ENCODE results near the gene SV2C.

DNA sequence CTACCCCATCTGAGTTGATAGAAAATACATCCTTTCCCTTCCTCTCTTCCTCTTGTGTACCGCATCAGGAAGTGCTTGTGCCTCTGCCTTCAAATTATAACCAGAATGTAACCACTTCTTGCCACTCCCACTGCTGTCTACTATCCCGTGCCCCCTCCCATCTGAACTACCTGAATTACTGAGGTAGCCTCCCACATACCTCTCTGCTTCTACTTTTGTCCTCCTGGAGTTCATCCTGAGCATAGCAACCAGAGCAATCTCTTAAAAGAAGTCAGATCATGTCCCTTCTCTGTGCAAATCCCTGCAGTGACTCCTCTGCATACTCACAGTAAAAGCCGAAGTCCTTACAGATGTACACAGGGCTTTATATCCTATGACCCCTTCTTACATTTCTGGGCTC, 23.0 kb downstream of the SV2C start:
- TF ChIP-seq, protein P1, sequence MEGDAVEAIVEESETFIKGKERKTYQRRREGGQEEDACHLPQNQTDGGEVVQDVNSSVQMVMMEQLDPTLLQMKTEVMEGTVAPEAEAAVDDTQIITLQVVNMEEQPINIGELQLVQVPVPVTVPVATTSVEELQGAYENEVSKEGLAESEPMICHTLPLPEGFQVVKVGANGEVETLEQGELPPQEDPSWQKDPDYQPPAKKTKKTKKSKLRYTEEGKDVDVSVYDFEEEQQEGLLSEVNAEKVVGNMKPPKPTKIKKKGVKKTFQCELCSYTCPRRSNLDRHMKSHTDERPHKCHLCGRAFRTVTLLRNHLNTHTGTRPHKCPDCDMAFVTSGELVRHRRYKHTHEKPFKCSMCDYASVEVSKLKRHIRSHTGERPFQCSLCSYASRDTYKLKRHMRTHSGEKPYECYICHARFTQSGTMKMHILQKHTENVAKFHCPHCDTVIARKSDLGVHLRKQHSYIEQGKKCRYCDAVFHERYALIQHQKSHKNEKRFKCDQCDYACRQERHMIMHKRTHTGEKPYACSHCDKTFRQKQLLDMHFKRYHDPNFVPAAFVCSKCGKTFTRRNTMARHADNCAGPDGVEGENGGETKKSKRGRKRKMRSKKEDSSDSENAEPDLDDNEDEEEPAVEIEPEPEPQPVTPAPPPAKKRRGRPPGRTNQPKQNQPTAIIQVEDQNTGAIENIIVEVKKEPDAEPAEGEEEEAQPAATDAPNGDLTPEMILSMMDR (IDR thresholded peaks at IDR 0.05; ENCODE audit: low read length): no peak
- TF ChIP-seq EZH2 (optimal IDR thresholded peaks at IDR 0.05; ENCODE audit: low read depth, low read length) (no peak), EZH2phosphoT487 (IDR thresholded peaks at IDR 0.05; ENCODE audit: low read length) (no peak)
